ENCODE data around the gene MYH11. TPM values are rescaled to one million over a fixed set of nuclear protein-coding genes. Genes with fewer than 3 reads are reported as not detected.
"Not testable (repeated sequence)": the region's sequence is repeated elsewhere in the genome, so short reads cannot be mapped to it uniquely, and the experiment has no call there.

MYH11 gene
- total RNA-seq, 4 donors from 2014 or later = 13.7 to 139 (median 39.0) TPM

- no peak for TF ChIP-seq POLR2A (IDR thresholded peaks at IDR 0.05)
- no peak for TF ChIP-seq CTCF (IDR thresholded peaks at IDR 0.05)
- intact Hi-C loops (cut with DNase I; ENCODE audit: low total_unique reads) = no loop called here
- whole genome bisulfite sequencing, 2 donors = 67 to 76% methylated on average over 5 of the region's 5 CpGs
Observed at GRCh38 chr16:15798671-15799070, 58.2 kb downstream of the MYH11 start.

GRCh38 chr16:15796885-15797284 lies 59.9 kb downstream of the MYH11 start:
- TF ChIP-seq POLR2A (IDR thresholded peaks at IDR 0.05) (no peak), CTCF (IDR thresholded peaks at IDR 0.05) (no peak)
- DNase-seq (ENCODE audit: low spot score in 2 of 2) = no peak
- intact Hi-C loops (cut with DNase I; ENCODE audit: low total_unique reads) = no loop called here
- H3K4me3 ChIP-seq (ENCODE audit: low read depth, poor library complexity, severe bottlenecking) = no peak overlapping the region

More at GRCh38 chr16:15798671-15799070, 58.2 kb downstream of the MYH11 start:
- DNase-seq (ENCODE audit: low spot score in 2 of 2) = no peak
- H3K4me3 ChIP-seq (ENCODE audit: low read depth, poor library complexity, severe bottlenecking) = no peak overlapping the region

DNA sequence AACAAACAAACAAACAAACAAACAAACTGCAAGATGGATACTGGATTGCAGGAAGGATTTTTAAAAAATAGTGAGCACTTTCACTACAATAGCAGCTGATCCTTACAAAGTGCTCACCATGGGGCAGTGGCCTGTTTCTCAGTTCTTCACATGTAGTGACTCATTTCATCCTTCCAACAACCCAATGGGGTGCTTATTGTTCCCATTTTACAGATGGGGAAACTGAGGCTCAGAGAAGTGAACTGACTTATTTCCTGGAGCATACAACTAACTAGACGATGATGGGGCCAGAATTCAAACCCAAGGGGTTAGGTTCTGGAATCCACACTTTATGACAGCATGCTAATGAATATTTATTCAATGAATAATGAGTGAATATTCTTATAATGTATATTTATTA lies 61.2 kb downstream of the MYH11 start:
- no peak for DNase-seq (ENCODE audit: low spot score in 2 of 2)
- WGBS, 2 donors = 94 to 95% methylated on average over 1 of the region's 1 CpG
- intact Hi-C loops (cut with DNase I; ENCODE audit: low total_unique reads) = no loop called here

GRCh38 chr16:15792563-15792971 lies 64.3 kb downstream of the MYH11 start:
- WGBS, 2 donors = 83 to 90% methylated on average over 5 of the region's 5 CpGs
- no peak for DNase-seq (ENCODE audit: low spot score in 2 of 2)
- intact Hi-C loops (cut with DNase I; ENCODE audit: low total_unique reads) = no loop called here
- no peak for TF ChIP-seq CTCF (IDR thresholded peaks at IDR 0.05)
- TF ChIP-seq POLR2A (IDR thresholded peaks at IDR 0.05) = no peak
- no peak overlapping the region for H3K4me3 ChIP-seq (ENCODE audit: low read depth, poor library complexity, severe bottlenecking)

More for the DNA sequence above, 61.2 kb downstream of the MYH11 start:
- no peak overlapping the region for H3K4me3 ChIP-seq (ENCODE audit: low read depth, poor library complexity, severe bottlenecking)
- TF ChIP-seq POLR2A (IDR thresholded peaks at IDR 0.05) = no peak
- TF ChIP-seq CTCF (IDR thresholded peaks at IDR 0.05) = no peak

DNA sequence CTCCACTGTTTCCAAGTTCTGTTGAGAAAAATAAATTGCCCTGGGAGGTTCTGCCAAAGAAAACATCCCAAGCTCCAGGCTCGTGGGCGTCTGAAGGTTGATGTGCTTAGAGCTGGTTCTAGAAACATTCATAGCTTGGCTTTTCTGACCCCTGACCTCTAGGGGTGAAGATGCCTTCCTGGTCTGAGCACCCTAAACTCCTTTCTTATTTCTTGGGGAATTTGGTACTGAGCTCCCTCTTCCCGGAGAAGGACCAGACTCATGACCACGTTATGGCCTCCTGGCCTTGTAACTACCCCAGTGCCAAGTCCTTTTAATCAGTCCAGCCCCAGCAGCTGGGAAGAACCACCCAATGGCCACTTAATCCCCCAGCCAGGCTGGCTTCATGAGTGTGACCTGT lies 66.4 kb downstream of the MYH11 start:
- no peak overlapping the region for H3K4me3 ChIP-seq (ENCODE audit: low read depth, poor library complexity, severe bottlenecking)
- intact Hi-C loops (cut with DNase I; ENCODE audit: low total_unique reads) = no loop called here
- TF ChIP-seq CTCF (IDR thresholded peaks at IDR 0.05) (no peak), POLR2A (IDR thresholded peaks at IDR 0.05) (no peak)
- DNase-seq (ENCODE audit: low spot score in 2 of 2) = no peak
- 36 to 48% methylated on average over 4 of the region's 4 CpGs for whole genome bisulfite sequencing, 2 donors

DNA sequence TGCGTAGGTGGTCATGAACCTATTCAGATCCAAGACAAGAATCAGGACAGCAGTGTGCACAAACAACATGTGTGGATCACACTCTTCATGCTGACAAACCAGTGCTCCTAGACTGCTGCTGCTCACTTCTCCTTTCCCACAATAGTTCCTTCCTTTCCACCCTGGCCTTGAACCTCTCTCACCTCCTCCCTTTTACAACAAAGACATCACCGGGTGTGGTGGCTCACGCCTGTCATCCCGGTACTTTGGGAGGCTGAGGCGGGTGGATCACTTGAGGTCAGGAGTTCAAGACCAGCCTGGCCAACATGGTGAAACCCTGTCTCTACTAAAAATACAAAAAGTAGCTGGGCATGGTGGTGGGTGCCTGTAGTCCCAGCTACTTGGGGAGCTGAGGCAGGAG lies 67.0 kb downstream of the MYH11 start:
- H3K4me3 ChIP-seq (ENCODE audit: low read depth, poor library complexity, severe bottlenecking); DNase-seq (ENCODE audit: low spot score in 2 of 2); intact Hi-C loops (cut with DNase I; ENCODE audit: low total_unique reads): not testable (repeated sequence)
- 74 to 81% methylated on average over 5 of the region's 5 CpGs for WGBS, 2 donors

Measured in lower leg skin (tissue), 4 donors.